Lung (tissue), 12 donors: ENCODE data around the gene CPPED1. TPM values are rescaled to one million over a fixed set of nuclear protein-coding genes. Genes with fewer than 3 reads are reported as not detected.

Source experiments
- ATAC-seq: fragments of 200-7000 bp; cut with Tn5 transposase; one replicate; pipeline ENCODE4 v1.9.1; 2020; ENCODE audit warnings: moderate number of reproducible peaks; ENCODE audit not compliant: insufficient read depth, low FRiP score
- DNase-seq, 3 donors: peaks; one replicate each; pipeline ENCODE4 v3.0.0-alpha.2; 2013 to 2017
- H3K27ac ChIP-seq, 2 donors: one replicate each; pipeline ENCODE4 v1.5.1; 2013; ENCODE audit warnings: mild to moderate bottlenecking in 2 of 2, moderate library complexity in 2 of 2, control low read depth in 1 of 2, inconsistent platforms in 1 of 2, low read depth in 1 of 2, low read length in 1 of 2
- H3K27me3 ChIP-seq, 3 donors: one replicate each; pipeline ENCODE4 v1.5.1; 2013; ENCODE audit warnings: low read length in 2 of 3; ENCODE audit not compliant: control insufficient read depth in 3 of 3, insufficient read depth in 3 of 3
- H3K36me3 ChIP-seq, 4 donors: one replicate each; pipeline ENCODE4 v1.5.1; 2013; ENCODE audit warnings: low read length in 4 of 4, mild to moderate bottlenecking in 1 of 4, moderate library complexity in 1 of 4; ENCODE audit not compliant: control insufficient read depth in 4 of 4, insufficient read depth in 4 of 4
- H3K4me1 ChIP-seq, 5 donors: one replicate each; pipeline ENCODE4 v1.5.1; 2013; ENCODE audit warnings: low read length in 5 of 5, mild to moderate bottlenecking in 2 of 5, moderate library complexity in 1 of 5; ENCODE audit not compliant: control insufficient read depth in 5 of 5, insufficient read depth in 5 of 5
- H3K4me3 ChIP-seq: one replicate; pipeline ENCODE4 v1.5.1; 2013; ENCODE audit warnings: mild to moderate bottlenecking, control low read depth, moderate library complexity
- H3K9ac ChIP-seq, 2 donors: one replicate each; pipeline ENCODE4 v1.5.1; 2013; ENCODE audit warnings: low read length in 2 of 2, control low read depth in 1 of 2; ENCODE audit not compliant: insufficient read depth in 1 of 2
- H3K9me3 ChIP-seq, 4 donors: one replicate each; pipeline ENCODE4 v1.5.1; 2013; ENCODE audit warnings: low read length in 3 of 4, mild to moderate bottlenecking in 1 of 4, moderate library complexity in 1 of 4; ENCODE audit not compliant: control insufficient read depth in 4 of 4, insufficient read depth in 3 of 4
- CTCF ChIP-seq: IDR thresholded peaks from 2 replicates; pipeline ENCODE4 v1.5.1; 2012; ENCODE audit warnings: mild to moderate bottlenecking; ENCODE audit errors: control extremely low read depth, extremely low read depth
- WGBS, 2 donors: extraction: QIAGEN DNeasy Blood & Tissue Kit; methylation state at CpG; one replicate each; pipeline ENCODE4 v1.1.7; 2013; 5-methylcytosine and 5-hydroxymethylcytosine counted together
- polyA plus RNA-seq, 2 donors: library from polyadenylated mRNA; stranded (reverse); fragments of 200-250 nt; gene quantifications; one replicate each; pipeline ENCODE4 v1.2.1, GENCODE V29; 2013
- total RNA-seq, 2 donors: library from RNA; depleted of rRNA in 1 of 2; stranded (reverse); fragments of >200 nt in 1 of 2; gene quantifications; one replicate each; pipeline ENCODE4 v1.2.1, GENCODE V29; 2014 to 2021
- donor health status: control.
- donor health status: control.
- donor health status: Bipolar disorder and iron deficiency.
- donor health status: healthy.
- donor health status: DM: yes; HTN: yes; CAD: no.

The CPPED1 gene
- total and polyA plus RNA-seq, 4 donors = 9.8 to 32.5 (median 14.2) TPM

- H3K9ac ChIP-seq = no peak overlapping the region
- WGBS, 2 donors = 86 to 95% methylated on average over 8 of the region's 8 CpGs
- no peak for ATAC-seq
- TF ChIP-seq CTCF = no peak
- H3K27ac ChIP-seq = no peak overlapping the region
- no peak for DNase-seq
- H3K36me3 ChIP-seq = no peaks in the 10 kb centered on the region
- H3K9me3 ChIP-seq = peaks cover 0 to 9% (median 0%) of the 10 kb centered on the region in 4 donors
- no peaks in the 10 kb centered on the region for H3K4me1 ChIP-seq
- no peak overlapping the region for H3K4me3 ChIP-seq
- no peaks in the 10 kb centered on the region for H3K27me3 ChIP-seq
These were observed 160.6 kb downstream of the CPPED1 start for GRCh38 chr16:12643034-12643455.

- ATAC-seq (no peak), DNase-seq (no peak)
- H3K4me3 ChIP-seq = no peak overlapping the region
- H3K9ac ChIP-seq = no peak overlapping the region
- peaks cover 0 to 8% (median 0%) of the 10 kb centered on the region in 4 donors for H3K9me3 ChIP-seq
- WGBS, 2 donors = 57 to 60% methylated on average over 4 of the region's 4 CpGs
- no peaks in the 10 kb centered on the region for H3K27me3 ChIP-seq
- no peak overlapping the region for H3K27ac ChIP-seq
- H3K4me1 ChIP-seq = no peaks in the 10 kb centered on the region
- H3K36me3 ChIP-seq = no peaks in the 10 kb centered on the region
- no peak for TF ChIP-seq CTCF
These were observed 164.6 kb downstream of the CPPED1 start for GRCh38 chr16:12639044-12639443.

GRCh38 chr16:12637002-12637401 is 166.7 kb downstream of the CPPED1 start:
- Histone ChIP-seq H3K27me3 (no peaks in the 10 kb centered on the region), H3K4me3 (no peak overlapping the region), H3K36me3 (no peaks in the 10 kb centered on the region), H3K4me1 (no peaks in the 10 kb centered on the region), H3K27ac (no peak overlapping the region), H3K9ac (no peak overlapping the region), H3K9me3 (peaks cover 0 to 2% (median 0%) of the 10 kb centered on the region in 4 donors)
- no peak for DNase-seq
- TF ChIP-seq CTCF = no peak
- 36 to 44% methylated on average over 12 of the region's 12 CpGs for WGBS, 2 donors
- no peak for ATAC-seq

GRCh38 chr16:12629271-12629670 is 174.4 kb downstream of the CPPED1 start:
- Histone ChIP-seq H3K9me3 (peaks cover 0 to under 1% (median 0%) of the 10 kb centered on the region in 4 donors), H3K27me3 (no peaks in the 10 kb centered on the region), H3K4me3 (no peak overlapping the region), H3K36me3 (no peaks in the 10 kb centered on the region), H3K27ac (no peak overlapping the region), H3K4me1 (no peaks in the 10 kb centered on the region), H3K9ac (no peak overlapping the region)
- DNase-seq (no peak), ATAC-seq (no peak)
- TF ChIP-seq CTCF = no peak
- 91 to 93% methylated on average over 9 of the region's 9 CpGs for WGBS, 2 donors
